ENCODE data around the gene ABHD1.

ABHD1 gene

DNA sequence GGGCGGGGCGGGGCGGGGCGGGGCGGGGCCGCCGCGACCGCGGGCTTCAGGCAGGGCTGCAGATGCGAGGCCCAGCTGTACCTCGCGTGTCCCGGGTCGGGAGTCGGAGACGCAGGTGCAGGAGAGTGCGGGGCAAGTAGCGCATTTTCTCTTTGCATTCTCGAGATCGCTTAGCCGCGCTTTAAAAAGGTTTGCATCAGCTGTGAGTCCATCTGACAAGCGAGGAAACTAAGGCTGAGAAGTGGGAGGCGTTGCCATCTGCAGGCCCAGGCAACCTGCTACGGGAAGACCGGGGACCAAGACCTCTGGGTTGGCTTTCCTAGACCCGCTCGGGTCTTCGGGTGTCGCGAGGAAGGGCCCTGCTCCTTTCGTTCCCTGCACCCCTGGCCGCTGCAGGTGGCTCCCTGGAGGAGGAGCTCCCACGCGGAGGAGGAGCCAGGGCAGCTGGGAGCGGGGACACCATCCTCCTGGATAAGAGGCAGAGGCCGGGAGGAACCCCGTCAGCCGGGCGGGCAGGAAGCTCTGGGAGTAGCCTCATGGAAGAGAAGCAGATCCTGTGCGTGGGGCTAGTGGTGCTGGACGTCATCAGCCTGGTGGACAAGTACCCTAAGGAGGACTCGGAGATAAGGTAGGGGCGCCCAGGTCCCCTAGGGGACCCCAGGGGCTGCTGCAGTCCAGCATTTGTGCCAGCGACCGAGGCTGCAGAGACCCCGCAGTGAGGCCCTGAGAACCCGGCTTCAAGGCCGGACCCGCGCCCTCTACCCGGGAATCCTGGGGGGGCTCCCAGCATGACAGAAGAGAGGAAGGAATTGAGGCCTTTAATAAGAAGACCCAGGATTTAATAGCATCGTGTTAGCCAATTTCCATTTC, 36.7 kb upstream of the ABHD1 start, which contains the start of gene KHK:
Gene KHK (plus strand): TSS at position 49 of the 870 bp plus-strand sequence. CDS start 488 bp downstream, at position 537.
- no peak for DNase-seq (ENCODE audit: low spot score)

DNA sequence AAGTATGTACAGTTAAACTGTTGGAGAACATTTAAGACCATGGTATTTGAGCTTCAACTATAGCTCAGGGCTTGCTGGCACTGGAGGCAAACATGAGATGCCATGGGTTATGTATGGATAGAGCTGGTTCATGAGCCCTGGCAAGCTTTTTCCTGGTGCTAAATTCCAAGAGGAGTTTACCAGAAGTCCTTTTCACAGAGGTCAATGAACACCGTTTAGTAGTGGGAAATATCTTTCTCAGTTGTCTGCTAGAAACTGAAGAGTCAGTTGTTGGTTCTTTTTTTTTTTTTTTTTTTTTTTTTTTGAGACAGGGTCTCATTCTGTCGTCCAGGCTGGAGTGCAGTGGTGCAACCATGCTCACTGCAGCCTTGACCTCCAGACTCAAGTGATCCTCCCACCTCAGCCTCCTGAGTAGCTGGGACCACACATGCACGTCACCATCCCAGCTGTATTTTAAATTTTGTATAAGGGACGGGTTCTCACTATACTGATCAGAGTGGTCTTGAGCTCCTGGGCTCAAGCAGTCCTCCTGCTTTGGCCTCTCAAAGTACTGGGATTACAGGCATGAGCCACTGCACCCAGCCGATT, 35.7 kb upstream of the ABHD1 start:
- DNase-seq (ENCODE audit: low spot score): no peak

DNA sequence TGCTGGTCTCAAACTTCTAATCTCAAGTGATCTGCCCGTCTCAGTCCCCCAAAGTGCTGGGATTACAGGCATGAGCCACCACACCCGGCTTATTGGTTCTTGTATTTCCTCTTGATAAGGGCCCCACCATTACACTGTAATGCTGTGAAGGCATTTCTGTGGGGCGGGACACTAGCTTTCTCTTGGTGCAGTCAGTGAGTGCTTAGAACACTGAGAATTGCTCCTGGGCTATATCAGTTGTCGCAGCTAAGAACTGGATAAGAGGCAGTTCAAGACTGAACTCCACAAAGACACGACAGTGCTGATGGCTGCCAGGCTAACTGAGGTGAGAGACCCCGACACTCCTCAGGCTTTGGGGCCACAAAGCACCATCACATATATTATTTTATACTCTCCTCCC, 35.0 kb upstream of the ABHD1 start:
- no peak for DNase-seq (ENCODE audit: low spot score)

DNA sequence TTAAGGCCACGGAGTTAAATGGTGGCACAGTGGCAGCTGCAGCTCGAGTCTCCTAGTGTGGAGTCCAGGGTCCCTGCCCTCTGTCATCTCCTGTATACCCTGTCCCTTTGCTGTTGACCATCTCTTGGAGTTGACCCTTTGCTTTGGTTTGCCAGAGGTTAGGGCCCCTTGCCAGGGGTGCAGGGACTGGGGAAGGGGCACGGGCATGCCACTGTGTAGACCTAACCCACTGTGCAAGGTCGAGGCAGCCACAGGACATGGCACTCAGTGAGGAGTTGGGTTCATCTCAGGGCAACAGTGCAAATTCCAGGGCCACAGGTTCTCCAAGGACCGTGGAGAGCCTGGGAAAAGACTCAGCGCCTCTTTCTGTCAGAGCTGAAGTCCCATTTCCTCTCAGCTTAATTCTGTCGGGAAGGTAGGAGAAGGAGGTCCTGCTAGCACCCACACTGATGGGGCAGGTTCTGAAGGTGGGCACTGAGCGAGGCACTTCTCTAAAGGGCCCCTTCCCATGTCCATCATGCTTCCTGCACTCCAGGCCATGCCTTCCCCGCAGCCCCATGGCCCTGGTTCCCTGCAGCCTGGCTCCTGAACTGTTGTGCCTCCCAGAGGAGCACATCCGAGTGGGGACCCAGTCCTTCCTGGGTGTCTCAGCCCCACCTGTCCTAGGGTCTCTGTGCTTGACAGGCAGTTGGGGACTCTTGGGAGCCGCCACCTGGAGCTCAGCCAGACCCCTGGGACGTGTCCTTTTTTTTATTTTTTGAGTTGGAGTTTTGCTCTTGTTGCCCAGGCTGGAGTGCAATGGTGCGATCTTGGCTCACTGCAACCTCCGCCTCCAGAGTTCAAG, 34.3 kb upstream of the ABHD1 start:
- DNase-seq (ENCODE audit: low spot score): no peak

DNA sequence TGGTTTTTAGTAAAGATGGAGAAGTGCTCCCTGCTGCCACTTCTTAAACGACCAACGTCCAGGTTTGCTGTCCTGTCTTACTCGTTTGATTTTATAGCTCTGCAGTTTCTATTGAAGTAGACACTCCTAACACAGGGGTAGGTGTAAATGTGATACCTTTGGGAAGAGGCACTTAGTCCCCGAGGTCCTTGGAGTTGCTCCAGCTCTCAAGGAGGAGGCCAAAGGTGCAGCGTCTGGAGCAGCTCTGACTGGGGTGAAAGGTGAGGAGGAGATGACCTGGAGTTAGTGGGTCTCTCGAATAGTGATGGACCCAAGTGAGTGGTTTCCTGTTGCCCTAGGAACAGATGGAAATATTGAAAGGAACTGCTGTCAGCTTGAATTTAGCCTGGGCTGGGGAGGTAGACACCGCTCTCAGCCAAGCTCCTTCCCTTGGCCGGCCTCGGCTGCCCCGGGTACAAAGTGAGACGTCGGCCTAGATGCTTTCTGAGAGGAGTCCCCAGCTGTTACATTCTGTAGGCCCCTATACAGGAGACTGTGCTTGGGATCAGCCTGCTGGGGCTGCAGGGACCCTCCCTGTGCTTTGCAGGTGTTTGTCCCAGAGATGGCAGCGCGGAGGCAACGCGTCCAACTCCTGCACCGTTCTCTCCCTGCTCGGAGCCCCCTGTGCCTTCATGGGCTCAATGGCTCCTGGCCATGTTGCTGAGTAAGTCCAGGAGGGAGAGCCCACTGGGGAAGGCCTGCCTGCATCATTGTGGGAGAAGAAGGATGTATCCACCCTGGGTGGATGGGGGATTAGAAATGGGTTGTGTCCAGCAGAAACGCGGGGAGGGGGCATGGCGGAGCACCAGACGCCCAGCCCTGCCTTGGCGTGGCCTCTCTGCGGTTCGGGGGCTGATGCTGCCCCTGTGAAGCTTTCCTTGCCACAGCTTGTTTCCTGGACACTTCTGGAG, 31.6 kb upstream of the ABHD1 start:
- DNase-seq (ENCODE audit: low spot score): no peak

DNA sequence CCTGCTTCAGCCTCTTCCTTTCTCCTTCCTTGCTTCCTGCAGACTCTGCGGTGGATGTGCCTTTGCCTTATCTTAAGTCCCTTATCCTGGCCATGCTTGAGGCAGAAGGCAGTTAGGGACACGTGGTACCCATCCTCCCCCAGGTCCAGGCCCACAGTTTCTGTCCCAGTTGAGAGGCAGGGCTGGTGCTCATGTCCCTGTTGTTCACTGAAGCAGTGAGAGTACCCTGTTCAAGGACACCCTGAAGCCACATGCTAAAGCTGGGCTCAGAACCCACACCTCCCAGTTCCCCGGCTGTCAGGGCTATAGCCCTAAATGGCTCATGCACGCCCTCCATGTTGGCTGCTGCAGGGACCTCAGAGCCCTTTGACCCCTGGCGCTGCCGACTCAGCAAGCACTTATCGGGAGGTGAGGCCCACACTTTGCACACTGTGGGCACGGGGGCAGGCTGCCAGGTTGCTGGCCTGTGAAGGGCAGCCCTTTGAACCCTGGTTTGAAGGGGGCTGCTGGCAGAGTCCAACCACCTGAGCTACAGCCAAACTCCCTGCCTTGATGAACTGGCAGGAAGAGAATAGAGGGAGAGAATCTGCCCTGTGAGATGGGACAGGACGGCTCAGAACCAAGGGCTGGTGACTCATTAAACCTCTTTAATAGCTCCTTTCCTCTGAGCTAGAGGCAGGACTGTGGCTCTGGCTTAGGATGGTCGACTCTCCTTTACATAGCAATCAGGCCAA, 30.8 kb upstream of the ABHD1 start:
- DNase-seq (ENCODE audit: low spot score): no peak

DNA sequence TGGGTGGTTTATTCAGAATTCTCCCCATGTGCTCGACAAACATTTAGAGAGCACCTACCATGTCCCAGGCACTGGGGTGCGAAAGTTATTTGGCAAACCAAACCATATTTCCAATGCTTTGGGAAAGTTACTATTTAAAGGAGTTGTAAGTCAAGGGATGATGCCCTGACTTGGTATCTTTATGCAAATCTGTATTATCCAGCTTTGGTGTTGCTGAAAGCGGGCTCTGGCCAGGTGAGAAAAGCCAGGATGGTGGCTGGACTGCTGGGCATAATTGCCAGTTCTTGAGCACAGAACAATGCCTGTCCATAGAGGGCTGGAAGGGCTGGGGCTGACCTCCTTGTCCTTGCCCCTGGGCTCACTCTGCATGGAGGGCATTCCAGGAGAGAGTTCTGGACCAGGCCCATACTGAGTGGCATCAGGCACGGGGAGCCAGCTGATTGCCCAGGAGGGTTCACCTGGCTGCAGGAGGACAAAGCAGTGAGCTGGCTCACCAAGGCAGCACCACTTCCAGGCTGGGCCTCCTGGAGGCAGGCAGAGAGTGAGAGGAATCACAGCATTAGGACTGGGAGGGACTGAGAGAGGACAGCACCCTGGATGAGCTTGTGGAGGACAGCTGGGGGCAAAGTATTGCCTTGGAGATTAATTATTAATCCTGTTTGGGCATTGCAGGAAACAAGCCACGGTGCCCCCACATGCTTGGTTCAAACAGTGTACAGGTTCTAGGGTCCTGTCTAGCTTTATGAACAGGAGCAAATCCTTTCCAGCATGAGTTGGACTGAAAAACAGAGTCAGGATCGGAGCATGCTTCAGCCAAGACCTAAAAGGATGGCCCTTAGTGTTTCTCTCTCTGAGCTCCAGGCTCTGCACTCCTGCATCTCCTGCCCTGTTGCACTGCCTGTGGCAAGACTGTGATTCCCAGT, 29.9 kb upstream of the ABHD1 start:
- no peak for DNase-seq (ENCODE audit: low spot score)

DNA sequence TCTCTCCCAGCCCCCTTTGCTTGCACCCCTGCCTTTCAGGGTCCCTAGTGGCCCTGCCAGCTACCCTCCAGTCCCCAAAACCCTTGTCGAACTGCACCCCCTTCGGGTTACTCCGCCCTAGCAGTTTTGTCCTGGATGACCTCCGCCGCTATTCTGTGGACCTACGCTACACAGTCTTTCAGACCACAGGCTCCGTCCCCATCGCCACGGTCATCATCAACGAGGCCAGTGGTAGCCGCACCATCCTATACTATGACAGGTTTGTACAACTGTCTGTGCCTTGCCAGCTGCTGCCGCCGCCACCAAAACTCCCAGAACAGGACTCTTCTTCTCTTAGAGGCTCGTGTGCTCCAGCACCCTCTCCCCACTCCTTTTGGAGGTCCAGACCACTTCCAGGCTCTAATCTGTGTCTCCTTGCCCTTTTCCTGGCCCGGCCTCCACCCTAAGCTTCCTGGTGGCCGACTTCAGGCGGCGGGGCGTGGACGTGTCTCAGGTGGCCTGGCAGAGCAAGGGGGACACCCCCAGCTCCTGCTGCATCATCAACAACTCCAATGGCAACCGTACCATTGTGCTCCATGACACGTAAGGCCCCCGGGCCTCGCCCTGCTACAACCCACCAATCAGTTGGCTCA, 29.1 kb upstream of the ABHD1 start:
- no peak for DNase-seq (ENCODE audit: low spot score)

DNA sequence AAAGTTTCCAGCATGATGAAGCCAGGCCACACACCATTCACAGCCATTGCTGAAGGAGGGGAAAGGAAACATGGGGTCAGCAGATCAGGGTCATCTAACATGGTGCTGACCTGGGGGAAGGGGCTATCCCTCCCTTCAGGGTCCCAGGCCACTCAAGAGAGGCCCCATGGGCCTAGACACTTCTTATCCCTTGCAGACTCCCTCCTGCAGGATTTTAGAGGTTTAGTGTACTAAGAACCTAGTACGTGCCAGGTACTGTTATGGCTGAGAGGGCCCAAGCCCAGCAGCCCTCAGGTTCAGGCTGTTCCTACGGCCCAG, 28.2 kb upstream of the ABHD1 start:
- DNase-seq (ENCODE audit: low spot score): no peak

DNA sequence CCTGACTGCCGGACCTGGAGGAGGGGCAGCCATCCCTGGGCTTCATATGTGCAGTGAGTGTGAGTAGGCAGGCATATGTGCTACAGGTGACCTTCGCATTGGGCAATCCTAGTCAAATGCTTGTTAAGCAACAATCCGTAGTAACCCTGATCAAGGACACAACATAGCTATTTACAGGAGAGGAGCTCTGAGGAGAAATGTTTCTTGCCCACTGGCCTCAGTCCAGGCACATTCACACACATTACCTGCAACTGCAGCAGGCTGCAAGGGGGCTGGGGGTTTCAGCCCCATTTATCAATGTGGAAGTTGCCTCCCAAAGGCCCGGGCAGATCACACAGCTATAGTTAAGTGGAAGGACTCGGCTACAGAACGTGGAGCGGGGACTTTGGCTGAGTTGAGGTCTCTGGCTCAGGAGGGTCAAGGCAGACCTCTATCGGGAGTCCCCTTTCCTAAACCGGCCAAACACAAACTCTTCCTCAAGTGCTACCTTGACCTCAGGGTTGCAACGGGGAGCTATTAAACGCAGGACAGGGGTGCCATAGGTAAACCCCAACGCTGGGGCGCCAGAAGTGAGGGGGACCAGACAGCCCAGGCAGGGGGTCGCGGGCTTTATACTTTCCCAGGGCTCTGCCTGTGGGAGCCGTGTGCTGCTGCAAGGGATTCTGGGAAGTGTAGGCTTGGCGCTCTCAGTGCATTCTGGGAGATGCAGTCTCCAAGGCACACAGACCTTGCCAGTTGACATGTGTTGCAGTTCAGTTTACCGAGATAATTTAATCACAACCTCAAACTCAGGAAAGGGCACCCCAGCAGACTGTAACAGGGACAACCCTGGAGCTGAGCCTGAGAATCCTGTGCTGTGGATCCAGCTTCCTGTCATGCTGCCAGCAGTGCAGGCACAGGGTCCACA, 27.6 kb upstream of the ABHD1 start:
- peak; percentile 45 for DNase-seq (ENCODE audit: low spot score)

DNA sequence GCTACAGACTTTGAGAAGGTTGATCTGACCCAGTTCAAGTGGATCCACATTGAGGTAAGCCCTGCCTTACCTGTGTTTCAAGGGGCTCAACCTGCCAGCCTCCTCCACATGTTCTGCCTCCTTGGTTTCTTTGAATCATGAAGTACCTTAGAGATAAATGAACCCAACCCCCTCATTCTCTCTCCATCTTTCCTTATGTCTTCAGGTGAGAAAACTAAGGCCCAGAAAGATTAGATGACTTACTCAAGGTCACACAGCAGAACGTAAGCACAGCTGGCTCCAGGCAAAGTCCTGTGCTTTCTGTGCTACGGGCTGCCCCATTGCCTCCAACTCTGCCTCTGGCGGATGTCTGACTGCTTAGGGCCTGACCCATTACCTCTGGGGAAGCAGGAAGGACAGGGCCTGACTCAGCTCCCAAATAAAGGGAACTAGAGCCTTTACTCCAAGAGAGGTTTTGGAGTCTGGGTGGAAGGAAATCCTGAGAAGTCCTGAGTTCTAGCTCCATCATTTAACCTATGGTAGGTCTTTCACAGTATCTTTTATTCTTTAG, 26.8 kb upstream of the ABHD1 start:
- no peak for DNase-seq (ENCODE audit: low spot score)

DNA sequence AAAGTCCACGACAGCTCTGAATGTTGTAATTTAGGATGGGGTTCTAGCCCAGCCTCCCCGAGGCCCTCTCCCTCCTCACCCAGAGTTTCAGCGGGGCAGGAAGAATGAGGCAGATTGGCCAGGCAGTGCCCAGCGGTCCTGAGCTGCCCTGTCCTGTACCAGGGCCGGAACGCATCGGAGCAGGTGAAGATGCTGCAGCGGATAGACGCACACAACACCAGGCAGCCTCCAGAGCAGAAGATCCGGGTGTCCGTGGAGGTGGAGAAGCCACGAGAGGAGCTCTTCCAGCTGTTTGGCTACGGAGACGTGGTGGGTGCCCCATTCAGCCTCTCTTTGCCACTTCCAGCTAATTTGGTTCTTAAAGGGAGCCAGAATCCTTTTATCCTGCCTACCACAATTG, 26.3 kb upstream of the ABHD1 start:
- no peak for DNase-seq (ENCODE audit: low spot score)

DNA sequence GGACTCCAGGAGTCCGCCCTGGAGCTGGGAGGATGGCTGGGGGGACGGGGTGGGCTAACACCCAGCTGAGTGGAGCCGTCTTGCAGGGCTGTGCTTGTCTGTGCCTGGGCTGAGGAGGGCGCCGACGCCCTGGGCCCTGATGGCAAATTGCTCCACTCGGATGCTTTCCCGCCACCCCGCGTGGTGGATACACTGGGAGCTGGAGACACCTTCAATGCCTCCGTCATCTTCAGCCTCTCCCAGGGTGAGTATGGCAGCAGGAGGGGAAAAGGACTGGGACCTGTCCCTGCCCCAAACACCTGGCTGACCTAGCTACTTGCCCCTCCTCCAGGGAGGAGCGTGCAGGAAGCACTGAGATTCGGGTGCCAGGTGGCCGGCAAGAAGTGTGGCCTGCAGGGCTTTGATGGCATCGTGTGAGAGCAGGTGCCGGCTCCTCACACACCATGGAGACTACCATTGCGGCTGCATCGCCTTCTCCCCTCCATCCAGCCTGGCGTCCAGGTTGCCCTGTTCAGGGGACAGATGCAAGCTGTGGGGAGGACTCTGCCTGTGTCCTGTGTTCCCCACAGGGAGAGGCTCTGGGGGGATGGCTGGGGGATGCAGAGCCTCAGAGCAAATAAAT, 24.2 kb upstream of the ABHD1 start:
- no peak for DNase-seq (ENCODE audit: low spot score)

DNA sequence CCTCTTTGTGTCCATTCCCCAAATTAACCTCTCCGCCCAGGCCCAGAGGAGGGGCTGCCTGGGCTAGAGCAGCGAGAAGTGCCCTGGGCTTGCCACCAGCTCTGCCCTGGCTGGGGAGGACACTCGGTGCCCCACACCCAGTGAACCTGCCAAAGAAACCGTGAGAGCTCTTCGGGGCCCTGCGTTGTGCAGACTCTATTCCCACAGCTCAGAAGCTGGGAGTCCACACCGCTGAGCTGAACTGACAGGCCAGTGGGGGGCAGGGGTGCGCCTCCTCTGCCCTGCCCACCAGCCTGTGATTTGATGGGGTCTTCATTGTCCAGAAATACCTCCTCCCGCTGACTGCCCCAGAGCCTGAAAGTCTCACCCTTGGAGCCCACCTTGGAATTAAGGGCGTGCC, 23.6 kb upstream of the ABHD1 start:
- no peak for DNase-seq (ENCODE audit: low spot score)

DNA sequence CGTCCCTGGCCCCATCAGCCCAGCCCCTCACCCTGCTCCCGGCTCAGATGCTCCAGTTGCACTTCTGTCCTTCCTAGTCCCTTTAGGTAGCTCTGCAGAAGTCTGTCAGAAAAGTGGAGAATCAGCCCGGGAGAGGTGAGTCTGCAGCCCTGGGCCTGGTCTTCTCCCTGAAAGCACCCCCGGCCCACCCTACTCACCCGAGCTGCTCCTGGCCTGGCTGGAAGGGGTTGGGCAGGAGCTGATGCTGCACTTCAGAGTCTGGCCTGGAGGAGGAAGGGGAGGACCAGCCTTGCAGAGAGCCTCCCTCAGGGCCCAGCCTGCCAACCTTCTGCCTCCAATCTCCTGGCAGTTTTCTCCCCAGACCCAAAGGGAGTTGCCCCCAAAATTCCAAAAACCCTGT, 21.3 kb upstream of the ABHD1 start:
- no peak for DNase-seq (ENCODE audit: low spot score)

DNA sequence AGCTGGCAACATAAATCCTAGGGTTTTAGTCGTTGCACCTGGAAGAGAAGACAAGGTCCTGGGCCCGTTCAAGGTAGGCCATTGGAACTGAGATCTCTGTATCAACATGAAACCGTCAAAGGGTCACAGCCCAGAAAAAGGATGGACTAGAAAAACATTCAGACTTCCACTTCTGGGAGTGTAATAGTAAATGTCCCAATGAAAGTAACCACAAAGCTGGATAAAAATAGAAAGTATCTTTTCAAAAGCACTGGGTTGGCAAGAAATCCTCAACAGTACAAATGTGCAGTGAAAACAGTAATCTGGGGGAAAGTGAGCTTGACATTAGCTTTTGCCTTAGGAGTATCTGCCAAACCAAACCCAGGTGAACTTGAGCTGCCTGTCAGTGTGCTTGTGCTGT, 17.6 kb upstream of the ABHD1 start:
- DNase-seq (ENCODE audit: low spot score): no peak

DNA sequence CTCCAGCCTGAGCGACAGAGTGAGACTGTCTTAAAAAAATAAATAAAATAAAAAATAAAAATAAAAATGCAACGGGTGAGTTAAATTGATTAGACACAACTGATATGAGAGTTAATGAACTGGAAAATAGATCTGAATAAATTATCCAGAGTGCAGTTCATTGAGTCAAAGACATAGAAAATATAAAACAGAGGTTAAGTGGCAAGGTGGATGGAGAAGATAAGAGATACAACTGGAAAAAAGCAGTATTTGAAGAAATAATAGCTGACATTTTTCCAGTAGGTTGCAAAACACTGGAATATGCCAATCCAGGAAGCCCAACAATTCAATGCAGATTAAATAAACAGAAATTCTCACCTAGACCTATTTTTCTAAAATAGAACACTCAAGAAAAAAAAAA, 15.4 kb upstream of the ABHD1 start:
- no peak for DNase-seq (ENCODE audit: low spot score)

DNA sequence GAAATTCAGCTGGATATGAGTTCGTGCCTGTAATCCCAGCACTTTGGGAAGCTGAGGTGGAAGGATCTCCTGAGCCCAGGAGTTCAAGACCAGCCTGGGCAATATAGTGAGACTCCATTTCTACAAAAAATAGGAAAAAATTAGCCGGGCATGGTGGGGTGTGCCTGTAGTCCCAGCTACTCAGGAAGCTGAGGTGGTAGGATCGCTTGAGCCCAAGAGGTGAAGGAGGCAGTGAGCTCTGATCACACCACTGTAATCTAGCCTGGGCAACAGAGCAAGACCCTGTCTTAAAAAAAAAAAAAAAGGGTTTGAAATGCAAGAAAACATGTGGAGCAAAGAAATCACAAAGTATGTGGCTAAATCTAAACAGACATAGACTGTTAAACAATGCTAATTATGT, 14.5 kb upstream of the ABHD1 start:
- DNase-seq (ENCODE audit: low spot score): no peak

All from CD4-positive, alpha-beta T cell treated with Interleukin-15 for 4 hours (primary cell).